GM20431 (cell line): Measurements from ENCODE around the gene CENPP.

Source experiments
- in situ Hi-C: fragments of 300-500 bp; cut with MseI, MboI; formaldehyde crosslinking; loops from one replicate; pipeline ENCODE4 v1.15.0; 2020; ENCODE audit warnings: low sequenced_read_pairs; ENCODE audit not compliant: unreplicated experiment

The CENPP gene

DNA sequence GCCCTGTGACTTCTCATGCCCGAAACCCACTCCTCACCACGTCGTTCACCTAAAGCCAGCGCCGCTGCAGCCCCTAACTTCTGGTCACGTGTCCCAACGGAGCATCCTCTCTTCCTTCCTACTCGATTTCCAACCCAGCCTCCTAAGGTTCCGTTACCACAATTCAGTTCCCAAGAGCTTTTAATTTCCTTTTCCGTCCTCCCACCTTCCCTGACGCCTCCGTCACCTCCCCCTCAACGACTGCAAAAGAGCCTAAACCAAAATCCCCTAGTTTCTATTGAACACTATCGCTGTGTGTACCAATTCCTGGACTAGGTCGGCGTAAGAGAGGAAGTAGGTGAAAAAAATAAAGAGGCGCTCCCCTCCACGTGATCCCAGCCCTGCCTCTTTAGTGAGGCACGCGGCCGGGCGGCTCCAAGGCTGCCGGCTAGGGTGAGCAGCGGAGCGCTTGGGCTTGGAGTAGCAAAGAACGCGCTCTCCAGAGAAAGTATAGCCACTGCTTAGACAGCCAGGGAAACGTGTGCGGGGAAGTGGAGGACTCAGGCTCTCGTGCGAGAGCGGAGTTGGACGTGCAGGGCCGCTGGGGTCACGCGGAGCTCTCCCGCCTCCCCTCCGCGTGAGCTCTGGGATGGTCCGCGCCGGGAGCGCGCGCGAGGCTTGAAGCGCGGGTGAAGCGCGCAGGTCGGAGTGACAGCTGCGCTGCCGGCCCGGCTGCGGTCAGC lies at the start of gene CENPP, which contains the start of gene NOL8:
CENPP (plus strand) TSS at position 685 of the 722 bp plus-strand sequence.
NOL8 (minus strand) TSS at position 82 of the 722 bp plus-strand sequence. CDS start 1,189 bp downstream, outside the sequence.
- in situ Hi-C loops: loop anchor here (25.0 kb wide), 1 partner anchor 312 kb away; no protein-coding TSS in a partner anchor

- in situ Hi-C loops: no loop called here
Observed at GRCh38 chr9:92276331-92277032, 49.3 kb upstream of the CENPP start.

- in situ Hi-C loops: no loop called here
Observed at GRCh38 chr9:92278110-92278509, 47.6 kb upstream of the CENPP start.

DNA sequence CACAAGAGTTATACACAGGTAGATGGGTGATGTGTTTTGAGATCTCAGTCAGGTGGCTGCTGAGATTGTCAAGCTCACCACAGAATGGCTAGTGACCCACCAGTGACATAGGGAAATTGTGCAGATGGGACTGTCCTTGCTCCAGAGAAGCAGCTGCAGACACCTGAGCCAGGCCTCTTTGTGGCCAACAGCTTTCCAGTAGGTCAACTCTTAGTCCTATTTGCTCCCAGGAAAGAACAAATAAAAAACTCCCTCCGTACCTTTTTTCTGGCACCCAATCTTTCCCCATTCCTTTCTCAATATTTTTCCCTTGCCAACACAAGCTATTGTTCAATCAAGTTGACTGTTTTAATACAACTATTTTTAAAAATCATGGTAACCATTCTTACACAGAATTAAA lies 46.5 kb upstream of the CENPP start:
- in situ Hi-C loops: no loop called here

GRCh38 chr9:92289708-92290390 lies 35.9 kb upstream of the CENPP start:
- in situ Hi-C loops: no loop called here

DNA sequence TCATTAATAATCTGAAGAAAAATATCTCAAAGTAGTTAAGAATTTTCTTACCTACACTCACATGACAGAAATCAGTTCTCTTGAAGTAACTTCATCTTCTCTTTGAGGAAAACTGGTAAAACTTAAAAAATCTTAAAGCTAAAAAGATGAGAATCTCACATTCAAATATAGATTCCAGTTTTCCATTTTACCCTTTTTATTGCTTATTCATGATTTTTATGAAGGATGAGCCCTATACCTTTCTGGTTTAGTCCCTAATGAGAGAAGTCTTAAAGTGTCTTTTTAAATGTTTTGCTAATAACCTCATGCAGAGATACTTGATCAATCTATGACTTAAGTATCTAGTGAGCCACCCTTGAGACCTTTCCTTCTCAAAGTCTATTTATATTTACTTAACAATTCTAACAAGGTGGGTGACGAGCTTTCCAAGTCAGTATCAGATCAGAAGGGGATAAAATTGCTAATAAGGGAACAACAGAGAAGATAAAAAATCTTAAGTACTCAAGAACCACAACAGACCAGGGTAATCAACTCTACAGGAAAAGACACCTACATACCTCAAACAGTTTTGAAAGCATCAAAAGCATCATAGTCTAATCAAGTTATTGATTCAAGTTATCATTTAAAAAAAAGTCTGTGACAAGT lies 34.8 kb upstream of the CENPP start:
- in situ Hi-C loops: no loop called here

GRCh38 chr9:92291577-92291976 lies 34.2 kb upstream of the CENPP start:
- in situ Hi-C loops: no loop called here

- in situ Hi-C loops: no loop called here
Observed at GRCh38 chr9:92292338-92293074, 33.2 kb upstream of the CENPP start.

DNA sequence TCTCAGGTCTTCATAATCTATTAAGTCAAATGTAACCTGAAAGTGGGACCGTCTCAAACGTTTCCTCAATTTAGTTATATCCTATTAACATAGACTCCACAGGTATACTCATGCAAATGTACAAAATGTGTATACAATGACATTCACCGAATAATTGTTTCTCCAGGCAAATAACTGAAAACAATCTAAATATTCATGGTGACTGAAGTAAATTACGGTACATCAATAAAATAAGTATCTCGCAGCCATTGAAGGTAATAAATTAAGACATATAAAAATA lies 32.7 kb upstream of the CENPP start:
- in situ Hi-C loops: no loop called here

DNA sequence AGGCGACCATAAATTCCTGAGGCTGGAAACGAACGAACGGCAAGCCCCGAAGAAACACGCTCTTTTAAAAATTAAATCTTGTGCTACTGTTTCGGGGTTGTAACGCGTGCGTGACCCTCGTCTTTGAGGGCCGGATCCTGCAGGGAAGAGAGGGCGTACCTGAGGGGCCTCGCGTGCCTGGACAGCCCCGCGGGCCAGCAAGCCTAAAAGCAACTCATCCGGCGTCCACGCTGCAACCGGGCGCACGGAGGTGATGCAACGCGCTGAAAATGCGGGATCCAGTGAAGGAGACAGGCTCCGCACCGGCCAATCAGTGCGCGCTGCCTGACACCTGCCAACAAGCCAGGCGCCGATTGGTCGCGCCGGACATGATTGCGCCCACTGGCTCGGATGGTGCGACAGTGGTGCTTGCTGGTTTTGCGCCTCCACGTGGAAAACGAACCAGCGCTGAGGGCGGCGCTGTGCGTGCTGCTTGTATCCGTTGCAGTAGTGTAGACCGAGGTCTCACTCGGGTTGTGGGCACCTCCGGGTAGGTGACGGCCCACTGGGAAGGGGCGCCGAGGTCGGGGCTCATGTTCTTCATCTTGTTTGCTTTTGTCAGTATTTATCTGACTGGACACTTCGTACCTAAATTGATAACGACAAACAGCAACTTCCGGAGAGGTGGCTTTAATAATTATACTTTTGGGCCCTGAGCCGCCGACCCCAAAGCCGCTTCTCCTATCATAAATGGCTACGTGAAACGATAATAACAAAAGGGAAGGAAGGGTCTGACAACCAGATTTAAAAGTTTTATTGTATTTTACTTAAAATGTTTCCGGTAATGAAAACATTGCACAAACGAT lies 32.1 kb upstream of the CENPP start, which contains the start of gene IARS1:
IARS1 (minus strand) TSS at position 246 of the 845 bp plus-strand sequence. CDS start 4,278 bp downstream, outside the sequence.
- in situ Hi-C loops: no loop called here

DNA sequence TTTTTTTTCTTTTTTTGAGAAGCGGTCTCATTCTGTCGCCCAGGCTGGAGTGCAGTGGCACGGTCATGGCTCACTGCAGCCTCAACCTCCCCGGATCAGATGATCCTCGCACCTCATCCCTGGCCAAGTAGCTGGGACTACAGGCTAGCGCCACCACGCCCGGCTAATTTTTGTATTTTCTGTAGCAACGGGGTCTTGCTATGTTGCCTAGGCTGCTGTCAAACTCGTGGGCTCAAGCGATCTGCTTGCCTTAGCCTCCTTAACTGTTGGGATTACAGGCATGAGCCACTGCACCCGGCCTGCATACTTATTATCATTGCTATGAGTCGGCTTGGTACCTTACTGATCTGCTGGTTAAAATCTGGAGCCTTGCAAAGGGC lies 31.5 kb upstream of the CENPP start:
- in situ Hi-C loops: no loop called here

GRCh38 chr9:92295240-92295790 lies 30.4 kb upstream of the CENPP start:
- in situ Hi-C loops: no loop called here

DNA sequence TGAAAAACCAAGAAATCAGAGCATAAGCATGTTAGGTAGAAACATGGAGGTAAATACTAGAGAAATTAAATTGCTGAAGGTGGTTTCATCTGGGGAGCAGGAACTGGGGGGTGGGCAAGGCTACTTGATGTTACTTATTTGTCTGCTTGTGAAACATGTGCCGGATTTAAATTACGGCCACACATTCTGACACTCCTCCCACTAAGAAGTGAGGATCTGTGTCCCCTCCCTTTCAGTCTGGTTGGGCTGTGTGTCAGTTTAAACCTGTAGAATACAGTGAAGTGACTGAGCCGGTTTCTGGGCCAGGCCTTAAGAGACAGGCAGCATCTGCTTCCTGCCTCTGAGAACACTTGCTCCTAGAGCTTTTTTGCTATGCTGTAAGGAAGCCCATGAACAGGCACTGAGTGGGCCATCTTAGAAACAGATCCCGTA lies 29.9 kb upstream of the CENPP start:
- in situ Hi-C loops: no loop called here

DNA sequence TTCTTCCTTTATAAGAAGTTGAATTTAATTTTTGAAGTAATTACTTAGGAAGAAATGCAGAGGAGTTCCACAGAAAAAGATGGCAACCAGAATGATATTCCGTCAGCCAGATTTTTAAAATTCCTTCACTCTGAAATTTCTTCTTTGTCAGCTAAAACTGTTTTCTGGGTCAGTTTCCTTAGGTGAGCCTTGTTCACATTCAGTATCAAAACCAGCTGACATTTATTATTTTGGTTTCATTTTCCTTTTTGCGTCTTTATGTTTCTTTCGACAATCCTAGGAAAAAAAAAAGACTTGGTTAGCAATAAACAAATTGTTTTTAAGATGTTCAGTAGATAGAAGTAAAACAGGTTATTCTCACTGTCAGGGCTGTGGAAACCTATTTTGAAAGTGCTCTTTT lies 28.1 kb upstream of the CENPP start:
- in situ Hi-C loops: no loop called here

DNA sequence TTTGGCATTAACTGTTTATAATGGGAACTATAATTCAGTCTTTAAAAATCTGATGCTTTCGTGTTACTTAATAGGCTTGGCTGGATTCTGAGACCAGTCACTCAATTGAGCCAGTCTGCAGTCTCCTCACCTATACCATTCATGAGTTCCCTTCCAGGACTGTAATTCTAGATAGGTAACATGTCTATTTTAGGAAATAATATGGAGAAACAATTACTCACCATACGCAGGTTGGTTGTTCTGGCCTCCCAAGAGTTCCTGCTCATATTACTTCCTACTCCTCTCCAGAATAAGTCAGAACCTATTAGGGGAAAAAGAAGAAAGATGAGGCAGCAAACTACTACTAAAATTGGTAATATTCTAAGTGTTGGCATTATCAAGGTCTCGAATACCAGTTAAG lies 27.7 kb upstream of the CENPP start:
- in situ Hi-C loops: no loop called here

DNA sequence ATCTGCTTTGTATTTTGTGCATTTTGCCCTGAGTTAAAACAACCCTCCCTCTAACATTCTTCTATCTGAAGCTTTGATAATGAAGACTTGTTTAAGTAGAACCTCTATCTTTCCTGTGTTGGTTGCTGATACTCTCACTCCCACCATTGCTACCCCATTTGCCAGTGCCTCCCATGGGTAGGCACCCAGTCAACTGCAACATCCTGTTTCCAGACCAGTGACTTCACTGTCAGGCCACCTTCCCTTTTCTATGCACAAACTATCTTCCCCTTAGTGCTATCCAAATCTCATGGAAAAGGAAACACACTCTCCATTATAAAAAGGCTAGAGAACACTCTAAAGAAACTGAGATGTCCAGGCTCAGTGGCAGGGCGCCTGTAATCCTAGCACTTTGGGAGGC lies 26.6 kb upstream of the CENPP start:
- in situ Hi-C loops: no loop called here

DNA sequence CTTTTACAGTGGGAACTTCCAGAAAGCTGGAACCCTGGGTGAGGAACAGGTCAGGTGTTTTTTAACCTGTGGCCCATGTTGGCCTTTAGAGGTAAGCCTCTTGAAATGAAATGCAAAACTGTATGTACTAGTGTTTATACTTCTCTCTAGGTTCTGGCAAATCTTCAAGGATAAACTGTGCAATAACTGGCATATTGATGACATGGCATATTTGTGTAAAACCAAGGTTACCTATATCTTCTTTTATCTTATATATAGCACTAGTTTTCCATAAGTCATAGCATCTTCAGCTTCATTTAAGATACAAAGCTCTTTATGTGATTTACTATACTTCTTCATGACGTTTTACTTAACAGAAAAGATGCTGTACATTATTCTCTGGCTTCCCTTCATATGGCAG lies 24.8 kb upstream of the CENPP start:
- in situ Hi-C loops: no loop called here

DNA sequence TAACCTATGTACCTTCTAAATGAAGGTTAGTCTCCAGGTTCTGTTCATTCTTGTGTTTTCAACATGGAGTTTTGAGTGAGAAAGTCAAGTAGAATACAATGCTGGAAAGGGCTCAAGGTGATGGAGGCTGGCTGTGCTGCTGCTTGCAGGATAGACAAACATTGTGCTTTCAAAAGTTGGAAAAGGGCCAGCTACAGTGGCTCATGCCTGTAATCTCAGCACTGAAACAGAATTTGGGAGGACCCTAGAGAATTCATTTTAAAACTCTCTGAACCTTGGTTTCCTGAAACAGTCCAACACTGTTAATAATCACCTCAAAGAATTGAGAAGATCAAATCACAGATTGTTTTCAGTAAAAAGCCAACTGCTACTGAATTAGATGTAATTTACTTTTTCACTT lies 16.9 kb upstream of the CENPP start:
- in situ Hi-C loops: no loop called here

DNA sequence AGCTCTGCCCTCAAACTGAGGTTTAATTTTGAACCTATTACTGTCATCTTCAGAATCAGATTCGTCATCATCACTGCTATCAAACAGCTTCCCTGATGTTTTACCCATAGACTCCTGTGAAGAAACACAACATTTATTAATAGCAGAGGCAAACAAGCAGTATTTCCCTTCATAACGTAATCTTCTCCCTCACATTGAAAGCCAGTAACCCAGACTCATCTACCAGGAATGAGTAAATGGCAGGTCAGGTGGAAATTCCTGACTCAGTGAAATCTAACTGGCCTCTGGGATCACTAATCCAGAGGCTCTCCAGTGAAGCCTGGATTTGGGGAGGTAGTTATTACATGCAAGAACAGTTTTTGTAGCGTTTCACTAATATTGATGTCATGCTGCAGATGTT lies 15.2 kb upstream of the CENPP start:
- in situ Hi-C loops: no loop called here
